IPS-11a (cell line): ENCODE data around the gene OR1N1.
"Not testable (repeated sequence)": the region's sequence is repeated elsewhere in the genome, so short reads cannot be mapped to it uniquely, and the experiment has no call there.

Experiments used
- H3K4me3 ChIP-seq: one replicate; pipeline ENCODE4 v1.5.1; 2013; ENCODE audit warnings: low read depth, low read length, control low read depth

Gene OR1N1

GRCh38 chr9:122527193-122527592, at the start of gene OR1N1:
Gene OR1N1, minus strand, starts transcription at chr9:122527293. Its CDS starts 0 bp downstream, at chr9:122527293.
- no peak within 1 kb of the TSS for H3K4me3 ChIP-seq

GRCh38 chr9:122572456-122572855, 45.4 kb upstream of the OR1N1 start:
- no peak overlapping the region for H3K4me3 ChIP-seq

- H3K4me3 ChIP-seq, result no peak overlapping the region
Measured at GRCh38 chr9:122567901-122568300, 40.8 kb upstream of the OR1N1 start.

GRCh38 chr9:122562134-122562760, 35.2 kb upstream of the OR1N1 start:
- no peak overlapping the region for H3K4me3 ChIP-seq

- H3K4me3 ChIP-seq, result no peak overlapping the region
Measured at GRCh38 chr9:122561446-122561845, 34.4 kb upstream of the OR1N1 start.

- no peak within 1 kb of the TSS for H3K4me3 ChIP-seq
Measured at GRCh38 chr9:122552812-122553211, 25.7 kb upstream of the OR1N1 start, which contains the start of gene OR1N2. Gene OR1N2, plus strand, starts transcription at chr9:122553112. Its CDS starts 100 bp downstream, at chr9:122553212.

- no peak overlapping the region for H3K4me3 ChIP-seq
Measured at GRCh38 chr9:122551371-122551770, 24.3 kb upstream of the OR1N1 start.

GRCh38 chr9:122546196-122546595, 19.1 kb upstream of the OR1N1 start:
- H3K4me3 ChIP-seq, result no peak overlapping the region

- no peak overlapping the region for H3K4me3 ChIP-seq
Measured at GRCh38 chr9:122538757-122539156, 11.7 kb upstream of the OR1N1 start.

- H3K4me3 ChIP-seq, result not testable (repeated sequence)
Measured at GRCh38 chr9:122537066-122537465, 10.0 kb upstream of the OR1N1 start.

- H3K4me3 ChIP-seq, result no peak overlapping the region
Measured at GRCh38 chr9:122536134-122536533, 9.0 kb upstream of the OR1N1 start.

GRCh38 chr9:122531157-122531556, 4.1 kb upstream of the OR1N1 start:
- not testable (repeated sequence) for H3K4me3 ChIP-seq

- no peak overlapping the region for H3K4me3 ChIP-seq
Measured at GRCh38 chr9:122526602-122527001, 491 bp downstream of the OR1N1 start.

- H3K4me3 ChIP-seq, result no peak overlapping the region
Measured at GRCh38 chr9:122519376-122519775, 7.7 kb downstream of the OR1N1 start.

GRCh38 chr9:122518841-122519240, 8.3 kb downstream of the OR1N1 start, which contains the start of gene OR1J4:
Gene OR1J4, plus strand, starts transcription at chr9:122519141. Its CDS starts 0 bp downstream, at chr9:122519141.
- H3K4me3 ChIP-seq, result no peak within 1 kb of the TSS

GRCh38 chr9:122518226-122518625, 8.9 kb downstream of the OR1N1 start:
- H3K4me3 ChIP-seq, result no peak overlapping the region

- no peak within 1 kb of the TSS for H3K4me3 ChIP-seq
Measured at GRCh38 chr9:122510502-122510901, 16.6 kb downstream of the OR1N1 start, which contains the start of gene OR1J2. Gene OR1J2, plus strand, starts transcription at chr9:122510802. Its CDS starts 0 bp downstream, at chr9:122510802.

GRCh38 chr9:122506964-122507363, 20.1 kb downstream of the OR1N1 start:
- H3K4me3 ChIP-seq, result no peak overlapping the region

- H3K4me3 ChIP-seq, result no peak overlapping the region
Measured at GRCh38 chr9:122498883-122499288, 28.2 kb downstream of the OR1N1 start.

- no peak overlapping the region for H3K4me3 ChIP-seq
Measured at GRCh38 chr9:122479062-122479461, 48.0 kb downstream of the OR1N1 start.

- H3K4me3 ChIP-seq, result no peak within 1 kb of the TSS
Measured at GRCh38 chr9:122477826-122478225, 49.3 kb downstream of the OR1N1 start, which contains the start of gene OR1J1. Gene OR1J1, minus strand, starts transcription at chr9:122477926. Its CDS starts 0 bp downstream, at chr9:122477926.

GRCh38 chr9:122477346-122477745, 49.7 kb downstream of the OR1N1 start:
- no peak overlapping the region for H3K4me3 ChIP-seq
